H1 (cell line): ENCODE measurements around the gene SAMD4A. TPM values are rescaled to one million over a fixed set of nuclear protein-coding genes. Genes with fewer than 3 reads are reported as not detected.

Experiments used
- CTCF ChIA-PET: fragments of 300-600 bp; sonication (Branson Sonifier 250); formaldehyde crosslinking; loops from one replicate; lab custom pipeline; 2021; ENCODE audit not compliant: partially characterized antibody; lab: Charles Lee
- POLR2A ChIA-PET: fragments of 300-600 bp; sonication (Branson Sonifier 250); formaldehyde crosslinking; loops from one replicate; lab custom pipeline; 2021; ENCODE audit warnings: inconsistent platforms; ENCODE audit not compliant: partially characterized antibody; lab: Charles Lee
- DNase-seq, 2 experiments: peaks; one replicate each; pipeline versions ENCODE4 v3.0.0 to v3.0.0-alpha.2; 2010 to 2022; ENCODE audit warnings: low spot score in 2 of 2, low read depth in 1 of 2, mixed read lengths in 1 of 2
- FAIRE-seq: peaks from 2 replicates; lab custom pipeline; 2011; peaks lifted over from hg19 to GRCh38; lab: Jason Lieb, UNC
- H2AFZ ChIP-seq: 2 replicates; pipeline ENCODE4 v1.8.1; 2012; ENCODE audit warnings: low read length, inconsistent platforms
- H2AK5ac ChIP-seq: 2 replicates; pipeline ENCODE4 v1.6.1; 2013; ENCODE audit warnings: low read depth, low read length
- H2BK120ac ChIP-seq: replicated peaks from 2 replicates; pipeline ENCODE3; 2013; ENCODE audit warnings: low read depth, low read length, inconsistent platforms
- H2BK12ac ChIP-seq: 2 replicates; pipeline ENCODE4 v1.6.1; 2013; ENCODE audit warnings: low read depth, low read length
- H2BK15ac ChIP-seq: 2 replicates; pipeline ENCODE4 v1.6.1; 2013; ENCODE audit warnings: low read length
- H2BK20ac ChIP-seq: 2 replicates; pipeline ENCODE4 v1.6.1; 2013; ENCODE audit warnings: low read length
- H2BK5ac ChIP-seq: 2 replicates; pipeline ENCODE4 v1.6.1; 2013; ENCODE audit warnings: low read depth, low read length
- H3K14ac ChIP-seq: 2 replicates; pipeline ENCODE4 v1.6.1; 2013; ENCODE audit warnings: inconsistent platforms; ENCODE audit not compliant: insufficient read length
- H3K18ac ChIP-seq: 2 replicates; pipeline ENCODE4 v1.6.1; 2013; ENCODE audit warnings: low read length; ENCODE audit errors: extremely low read depth
- H3K23ac ChIP-seq: 2 replicates; pipeline ENCODE4 v1.6.1; 2013; ENCODE audit warnings: inconsistent platforms; ENCODE audit not compliant: insufficient read length
- H3K23me2 ChIP-seq: 2 replicates; pipeline ENCODE4 v1.6.1; 2013; ENCODE audit warnings: low read depth, low read length
- H3K27ac ChIP-seq: 2 replicates; pipeline ENCODE4 v1.6.1; 2011; ENCODE audit warnings: low read depth, low read length, inconsistent platforms
- H3K27me3 ChIP-seq, 4 experiments: replicated peaks in 1 of 4; 1 replicate in 1 of 4; 2 replicates in 3 of 4; pipeline versions ENCODE4 v1.6.1 to v1.8.1; 2011 to 2013; ENCODE audit warnings: low read length in 3 of 4, mild to moderate bottlenecking in 3 of 4, inconsistent platforms in 2 of 4, mixed read lengths in 2 of 4, moderate library complexity in 1 of 4; ENCODE audit not compliant: control insufficient read depth in 3 of 4, insufficient read depth in 3 of 4; ENCODE audit errors: extremely low read depth in 1 of 4
- H3K36me3 ChIP-seq, 4 experiments: 2 replicates each; pipeline versions ENCODE4 v1.6.1 to v1.8.1; 2011 to 2013; ENCODE audit warnings: mild to moderate bottlenecking in 4 of 4, low read length in 3 of 4, moderate library complexity in 2 of 4, control low read depth in 1 of 4, inconsistent platforms in 1 of 4; ENCODE audit not compliant: insufficient read depth in 4 of 4, control insufficient read depth in 2 of 4
- H3K4ac ChIP-seq: replicated peaks from 2 replicates; pipeline ENCODE3; 2013; ENCODE audit warnings: low read length, low read depth, mixed read lengths, inconsistent platforms; ENCODE audit not compliant: insufficient read length
- H3K4me1 ChIP-seq, 4 experiments: replicated peaks in 1 of 4; 1 replicate in 1 of 4; 2 replicates in 3 of 4; pipeline versions ENCODE4 v1.6.1 to v1.8.1; 2011 to 2013; ENCODE audit warnings: low read length in 3 of 4, inconsistent platforms in 2 of 4, mixed read lengths in 1 of 4; ENCODE audit not compliant: insufficient read depth in 4 of 4, control insufficient read depth in 3 of 4
- H3K4me2 ChIP-seq, 2 experiments: 2 replicates each; pipeline versions ENCODE4 v1.6.1 to v1.8.1; 2011 to 2013; ENCODE audit warnings: low read depth in 2 of 2, low read length in 2 of 2, control low read depth in 1 of 2, inconsistent platforms in 1 of 2, mild to moderate bottlenecking in 1 of 2; ENCODE audit not compliant: insufficient read depth in 1 of 2
- H3K4me3 ChIP-seq, 4 experiments: fragments of 200-600, 300-600 bp in 1 of 4; sonication (generic), shearing (Covaris generic), sonication (Bioruptor Twin) in 1 of 4; 2 replicates each; pipeline versions ENCODE4 v1.5.1 to v1.8.1; 2011 to 2016; ENCODE audit warnings: low read length in 4 of 4, low read depth in 3 of 4, control low read depth in 2 of 4, inconsistent platforms in 2 of 4, mild to moderate bottlenecking in 2 of 4, mixed read lengths in 1 of 4, moderate library complexity in 1 of 4; ENCODE audit not compliant: insufficient read depth in 2 of 4; ENCODE audit errors: extremely low read depth in 1 of 4
- H3K56ac ChIP-seq: replicated peaks from 2 replicates; pipeline ENCODE3; 2013; ENCODE audit warnings: low read depth, mild to moderate bottlenecking, mixed read lengths, low read length, inconsistent platforms; ENCODE audit not compliant: insufficient read length
- H3K79me1 ChIP-seq: 2 replicates; pipeline ENCODE4 v1.6.1; 2013; ENCODE audit warnings: low read depth, low read length, control low read depth
- H3K79me2 ChIP-seq, 2 experiments: 2 replicates each; pipeline versions ENCODE4 v1.6.1 to v1.8.1; 2012 to 2013; ENCODE audit warnings: low read length in 2 of 2, mild to moderate bottlenecking in 2 of 2, inconsistent platforms in 1 of 2; ENCODE audit not compliant: insufficient read depth in 2 of 2, control insufficient read depth in 1 of 2
- H3K9ac ChIP-seq, 4 experiments: replicated peaks in 1 of 4; 1 replicate in 1 of 4; 2 replicates in 3 of 4; pipeline versions ENCODE4 v1.6.1 to v1.8.1; 2011 to 2013; ENCODE audit warnings: low read depth in 3 of 4, low read length in 3 of 4, control low read depth in 2 of 4, mild to moderate bottlenecking in 2 of 4, moderate library complexity in 2 of 4, inconsistent platforms in 1 of 4; ENCODE audit errors: extremely low read depth in 1 of 4
- H3K9me3 ChIP-seq, 2 experiments: 2 replicates each; pipeline versions ENCODE4 v1.6.1 to v1.8.1; 2012 to 2013; ENCODE audit warnings: mild to moderate bottlenecking in 2 of 2, moderate library complexity in 2 of 2, control low read depth in 1 of 2, inconsistent platforms in 1 of 2, low read depth in 1 of 2, low read length in 1 of 2, mixed read lengths in 1 of 2; ENCODE audit not compliant: insufficient read depth in 2 of 2
- H4K20me1 ChIP-seq, 2 experiments: replicated peaks in 1 of 2; 2 replicates each; pipeline versions ENCODE3 to v1.8.1; 2011 to 2013; ENCODE audit warnings: inconsistent platforms in 2 of 2, low read length in 2 of 2, mild to moderate bottlenecking in 1 of 2; ENCODE audit not compliant: insufficient read depth in 2 of 2, control insufficient read depth in 1 of 2
- H4K5ac ChIP-seq: 2 replicates; pipeline ENCODE4 v1.6.1; 2013; ENCODE audit warnings: low read length, low read depth, mixed read lengths, inconsistent platforms; ENCODE audit not compliant: insufficient read length
- H4K8ac ChIP-seq: 2 replicates; pipeline ENCODE4 v1.8.0; 2013; ENCODE audit warnings: mild to moderate bottlenecking, moderate library complexity, low read length, inconsistent platforms; ENCODE audit not compliant: insufficient read depth; ENCODE audit errors: extremely low read depth
- H4K91ac ChIP-seq: replicated peaks from 2 replicates; pipeline ENCODE3; 2013; ENCODE audit warnings: low read length, mixed read lengths, inconsistent platforms; ENCODE audit not compliant: insufficient read length
- JUN ChIP-seq: IDR thresholded peaks from 2 replicates; pipeline ENCODE4 v1.6.1; 2011; ENCODE audit warnings: low read depth, mild to moderate bottlenecking, improper control_type of control experiment, low read length
- MAFK ChIP-seq: IDR thresholded peaks from 2 replicates; pipeline ENCODE4 v1.6.1; 2012; ENCODE audit warnings: low read depth, mild to moderate bottlenecking, improper control_type of control experiment, low read length
- WGBS, 2 experiments: shearing (Covaris generic) in 1 of 2; methylation state at CpG; one replicate each; pipeline versions ENCODE4 v1.1.6 to v1.1.7; 2013 to 2015; ENCODE audit warnings: low lambda C conversion rate in 2 of 2, mixed read lengths in 2 of 2, inconsistent platforms in 1 of 2, low coverage in 1 of 2, missing lambda C conversion rate in 1 of 2; ENCODE audit not compliant: insufficient replicate concordance in 2 of 2, insufficient coverage in 1 of 2, insufficient read length in 1 of 2; ENCODE audit errors: extremely low coverage in 1 of 2, missing lambda C conversion rate in 1 of 2; 5-methylcytosine and 5-hydroxymethylcytosine counted together
- polyA plus RNA-seq, 7 experiments: library from polyadenylated mRNA; depleted of rRNA in 3 of 7; stranded (reverse) in 5 of 7; unstranded in 2 of 7; fragments of >200 nt in 5 of 7; fragments of 200-250 nt in 2 of 7; gene quantifications; 1 replicate in 5 of 7; 2 replicates in 1 of 7; 4 replicates in 1 of 7; pipeline versions ENCODE4 v1.2.1 to v1.2.3, GENCODE V29; 2011 to 2013; ENCODE audit warnings: missing spikeins in 2 of 7, mixed read lengths in 2 of 7
- total RNA-seq: library from RNA; stranded (reverse); fragmentation: NEBNext Ultra II Directional; extraction: Animal tissue kit (Norgen Biotek cat#: 25700); gene quantifications from 2 replicates; pipeline ENCODE4 v1.2.1, GENCODE V29; 2021

Gene SAMD4A
- total and polyA plus RNA-seq, 2 of the 8 experiments (the other 6 are each of a cell fraction or from before 2014, with no cell fraction given): 2.4 to 12.3 TPM

DNA sequence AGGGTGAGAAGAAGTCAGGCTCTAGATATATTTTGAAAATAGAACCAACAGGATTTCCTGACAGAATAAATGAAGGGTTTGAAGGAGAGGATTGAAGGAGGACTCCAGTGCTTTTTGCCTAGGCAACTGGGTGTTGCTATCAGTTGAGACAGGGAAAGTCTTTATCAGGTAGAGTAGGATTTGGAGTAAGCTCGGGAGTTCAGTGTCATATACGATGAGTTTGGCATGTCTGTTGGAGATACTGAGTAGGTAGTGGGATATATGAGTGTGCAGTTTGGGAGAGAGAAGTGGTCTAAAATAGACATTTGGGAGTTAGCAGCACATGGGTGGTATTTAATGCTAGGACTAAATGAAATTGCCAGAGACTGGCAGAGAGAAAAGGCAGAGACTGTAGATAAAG is 141.2 kb downstream of the SAMD4A start:
- H3K4me3 ChIP-seq: no peak overlapping the region
- H3K4ac ChIP-seq: no peak overlapping the region
- H2BK15ac ChIP-seq: no peak overlapping the region
- ChIA-PET POLR2A (interaction anchor here (0.6 kb wide), 1 partner anchor 14 kb away, joined by 3 read pairs; no protein-coding TSS in a partner anchor), CTCF (interaction anchor here (0.7 kb wide), 1 partner anchor 56 kb away, joined by 4 read pairs; no protein-coding TSS in a partner anchor)
- H2BK12ac ChIP-seq: no peak overlapping the region
- H4K91ac ChIP-seq: no peak overlapping the region
- no peaks in the 10 kb centered on the region for H3K9me3 ChIP-seq
- no peaks in the 10 kb centered on the region; the same call in 1 of the 2 replicates for H3K79me1 ChIP-seq
- H3K79me2 ChIP-seq: no peaks in the 10 kb centered on the region
- H3K4me1 ChIP-seq: peaks cover 0 to 9% (median 0%) of the 10 kb centered on the region in 4 experiments; a peak in 1 of 7 replicates
- no peaks in the 10 kb centered on the region for H3K23me2 ChIP-seq
- H2BK5ac ChIP-seq: no peak overlapping the region
- H2BK20ac ChIP-seq: no peak overlapping the region
- DNase-seq: no peak
- H3K36me3 ChIP-seq: no peaks in the 10 kb centered on the region
- no peak overlapping the region for H3K27ac ChIP-seq
- no peak overlapping the region for H3K4me2 ChIP-seq
- no peak overlapping the region for H3K9ac ChIP-seq
- H3K18ac ChIP-seq: no peak overlapping the region
- H2BK120ac ChIP-seq: no peak overlapping the region
- no peaks in the 10 kb centered on the region; a peak in 1 of 7 replicates for H3K27me3 ChIP-seq
- no peak overlapping the region for H2AFZ ChIP-seq
- TF ChIP-seq JUN (no peak), MAFK (no peak)
- H3K23ac ChIP-seq: no peak overlapping the region
- FAIRE-seq: no peak
- H4K8ac ChIP-seq: no peak overlapping the region
- no peaks in the 10 kb centered on the region for H4K20me1 ChIP-seq
- no peak overlapping the region for H4K5ac ChIP-seq
- 93% methylated on average over 2 of the region's 2 CpGs; no CpG with 5 or more reads in 1 of the 2 experiments for WGBS, 2 experiments
- H3K14ac ChIP-seq: no peak overlapping the region
- H2AK5ac ChIP-seq: no peak overlapping the region
- no peak overlapping the region for H3K56ac ChIP-seq
